Right lobe of liver (tissue), 6 donors: ENCODE measurements around the gene INPP5A. TPM values are rescaled to one million over a fixed set of nuclear protein-coding genes. Genes with fewer than 3 reads are reported as not detected.

ENCODE experiments used
- ATAC-seq, 4 donors: fragments of 200-7000 bp; cut with Tn5 transposase; one replicate each; pipeline ENCODE4 v1.9.1; 2020; ENCODE audit warnings: mild to moderate bottlenecking in 4 of 4, moderate library complexity in 4 of 4
- DNase-seq, 3 donors: peaks; one replicate each; pipeline ENCODE4 v3.0.0-alpha.2; 2020
- H3K27ac ChIP-seq, 3 donors: fragments of 200-600 bp; one replicate each; pipeline ENCODE4 v1.8.0; 2022
- H3K27me3 ChIP-seq, 2 donors: fragments of 200-600 bp; one replicate each; pipeline ENCODE4 v1.8.0; 2022
- H3K36me3 ChIP-seq, 4 donors: fragments of 200-600 bp; sonication (generic) in 1 of 4; one replicate each; pipeline versions ENCODE4 v1.5.1 to v1.8.0; 2017 to 2022; ENCODE audit warnings: control low read depth in 1 of 4
- H3K4me1 ChIP-seq, 4 donors: fragments of 200-600 bp; sonication (generic) in 1 of 4; one replicate each; pipeline versions ENCODE4 v1.5.1 to v1.8.0; 2017 to 2022; ENCODE audit warnings: control low read depth in 1 of 4
- H3K4me3 ChIP-seq, 3 donors: fragments of 200-600 bp; one replicate each; pipeline ENCODE4 v1.8.0; 2022
- H3K9me3 ChIP-seq, 4 donors: fragments of 200-600 bp; sonication (generic) in 1 of 4; one replicate each; pipeline versions ENCODE4 v1.5.1 to v1.8.0; 2017 to 2022; ENCODE audit warnings: control low read depth in 1 of 4
- CTCF ChIP-seq, 4 donors: fragments of 200-600 bp in 3 of 4; fragments of 450-650 bp in 1 of 4; IDR thresholded peaks; one replicate each; pipeline versions ENCODE4 v1.5.1 to v1.8.0; 2016 to 2022; ENCODE audit warnings: antibody characterized with exemption in 4 of 4, mild to moderate bottlenecking in 2 of 4
- POLR2A ChIP-seq: fragments of 450-650 bp; IDR thresholded peaks from one replicate; pipeline ENCODE4 v1.6.1; 2017; ENCODE audit warnings: antibody characterized with exemption, mild to moderate bottlenecking
- WGBS: methylation state at CpG from one replicate; pipeline ENCODE4 v1.1.6; 2018; ENCODE audit warnings: low coverage, low lambda C conversion rate; ENCODE audit not compliant: insufficient coverage; ENCODE audit errors: missing lambda C conversion rate; 5-methylcytosine and 5-hydroxymethylcytosine counted together
- intact Hi-C, 2 donors: fragments of 100-400 bp; cut with DNase I; formaldehyde crosslinking; loops; one replicate each; pipeline versions ENCODE4 v1.11.2 to v1.14.1; 2022
- total RNA-seq, 6 experiments: library from RNA; depleted of rRNA in 2 of 6; stranded (reverse); fragments of >200 nt in 2 of 6; fragmentation: NEBNext Ultra II Directional in 3 of 6; extraction: Animal tissue kit (Norgen Biotek cat#: 25700) in 3 of 6; gene quantifications; one replicate each; pipeline versions ENCODE4 v1.1.0 to v1.2.4, GENCODE V29; 2016 to 2023
- donor health status: DM: no; HTN: yes; CAD: no.
- donor health status: DM: no; HTN: no; CAD: no.
- donor health status: DM: no; HTN: no; CAD: no.
- donor health status: DM: no; HTN: yes; CAD: no.
- donor health status: DM: no; HTN: yes; CAD: no.

INPP5A gene
- total RNA-seq, 6 experiments from 2014 or later: 12.5 to 24.6 (median 16.9) TPM

- TF ChIP-seq CTCF (IDR thresholded peaks at IDR 0.05): no peak
- no peak for TF ChIP-seq POLR2A
- Histone ChIP-seq H3K27me3 (no peaks in the 10 kb centered on the region), H3K27ac (no peak overlapping the region), H3K9me3 (no peaks in the 10 kb centered on the region), H3K36me3 (peaks cover 0 to 4% (median 0%) of the 10 kb centered on the region in 4 donors), H3K4me3 (no peak overlapping the region), H3K4me1 (no peaks in the 10 kb centered on the region)
- DNase-seq: no peak
- intact Hi-C loops: no loop called here
- ATAC-seq: no peak
- 97% methylated on average over 6 of the region's 29 CpGs for WGBS
Measured at GRCh38 chr10:132729810-132730572, 192.4 kb downstream of the INPP5A start.

- Histone ChIP-seq H3K4me1 (no peaks in the 10 kb centered on the region), H3K36me3 (peaks cover 0 to 4% (median 0%) of the 10 kb centered on the region in 4 donors), H3K27me3 (no peaks in the 10 kb centered on the region), H3K9me3 (no peaks in the 10 kb centered on the region), H3K4me3 (no peak overlapping the region), H3K27ac (no peak overlapping the region)
- WGBS: no CpG with 5 or more reads among the region's 15 CpGs
- DNase-seq (no peak), ATAC-seq (no peak)
- intact Hi-C loops: no loop called here
- TF ChIP-seq CTCF (IDR thresholded peaks at IDR 0.05): no peak
- TF ChIP-seq POLR2A: no peak
Measured at GRCh38 chr10:132730573-132730953, 193.0 kb downstream of the INPP5A start.

- H3K4me1 ChIP-seq: no peaks in the 10 kb centered on the region
- no peak overlapping the region for H3K4me3 ChIP-seq
- intact Hi-C loops: no loop called here
- H3K27me3 ChIP-seq: no peaks in the 10 kb centered on the region
- H3K9me3 ChIP-seq: no peaks in the 10 kb centered on the region
- H3K27ac ChIP-seq: no peak overlapping the region
- no CpG with 5 or more reads among the region's 20 CpGs for WGBS
- DNase-seq: no peak
- TF ChIP-seq CTCF (IDR thresholded peaks at IDR 0.05): no peak
- TF ChIP-seq POLR2A: no peak
- no peak for ATAC-seq
- peaks cover 0 to 4% (median 0%) of the 10 kb centered on the region in 4 donors for H3K36me3 ChIP-seq
Measured at GRCh38 chr10:132732518-132732917, 194.9 kb downstream of the INPP5A start.

GRCh38 chr10:132733926-132734325, 196.3 kb downstream of the INPP5A start:
- DNase-seq (no peak), ATAC-seq (no peak)
- 97% methylated on average over 13 of the region's 19 CpGs for WGBS
- no peaks in the 10 kb centered on the region for H3K36me3 ChIP-seq
- no peak overlapping the region for H3K27ac ChIP-seq
- no peaks in the 10 kb centered on the region for H3K9me3 ChIP-seq
- no peaks in the 10 kb centered on the region for H3K27me3 ChIP-seq
- H3K4me3 ChIP-seq: no peak overlapping the region
- H3K4me1 ChIP-seq: no peaks in the 10 kb centered on the region
- intact Hi-C loops: no loop called here
- TF ChIP-seq POLR2A (no peak), CTCF (IDR thresholded peaks at IDR 0.05) (no peak)
